ENCODE data around the gene MCUR1.
"Not testable (repeated sequence)": the region's sequence is repeated elsewhere in the genome, so short reads cannot be mapped to it uniquely, and the experiment has no call there.

MCUR1 gene

DNA sequence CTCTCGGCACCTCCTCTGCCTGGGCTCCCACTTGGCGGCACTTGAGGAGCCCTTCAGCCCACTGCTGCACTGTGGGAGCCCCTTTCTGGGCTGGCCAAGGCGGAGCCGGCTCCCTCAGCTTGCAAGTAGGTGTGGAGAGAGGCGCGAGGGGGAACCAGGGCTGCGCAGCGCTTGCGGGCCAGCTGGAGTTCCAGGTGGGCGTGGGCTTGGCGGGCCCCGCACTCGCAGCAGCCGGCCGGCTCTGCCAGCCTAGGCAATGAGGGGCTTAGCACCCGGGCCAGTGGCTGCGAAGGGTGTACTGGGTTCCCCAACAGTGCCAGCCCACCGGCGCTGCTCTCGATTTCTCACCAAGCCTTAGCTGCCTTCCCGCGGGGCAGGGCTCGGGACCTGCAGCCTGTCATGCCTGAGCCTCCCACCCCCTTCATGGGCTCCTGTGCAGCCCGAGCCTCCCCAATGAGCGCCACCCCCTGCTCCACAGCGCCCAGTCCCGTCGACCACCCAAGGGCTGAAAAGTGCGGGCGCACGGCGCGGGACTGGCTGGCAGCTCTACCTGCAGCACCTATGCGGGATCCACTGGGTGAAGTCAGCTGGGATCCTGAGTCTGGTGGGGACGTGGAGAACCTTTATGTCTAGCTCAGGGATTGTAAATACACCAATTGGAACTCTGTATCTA lies 41.9 kb downstream of the MCUR1 start:
- DNase-seq = not testable (repeated sequence)

DNA sequence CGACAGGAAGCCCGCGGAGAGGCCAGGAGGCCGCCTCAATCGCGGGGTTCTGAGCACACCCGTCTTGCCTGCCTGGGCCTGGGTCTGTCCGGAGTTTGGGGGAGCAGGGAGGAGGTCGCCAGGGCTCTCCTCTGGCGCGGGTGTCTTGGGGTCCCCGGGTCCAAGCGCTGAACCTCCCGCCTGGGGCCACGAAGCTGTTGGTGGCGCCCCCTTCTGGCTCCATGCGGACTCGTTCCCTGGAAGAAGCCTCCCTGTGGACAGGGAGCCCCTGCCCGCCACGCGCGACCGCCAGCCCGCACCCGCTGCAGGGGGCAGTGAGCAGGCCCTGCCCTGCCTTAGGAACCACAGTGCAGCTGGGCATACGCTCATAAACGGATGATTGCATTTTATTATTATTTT lies 44.7 kb downstream of the MCUR1 start:
- DNase-seq = no peak

DNA sequence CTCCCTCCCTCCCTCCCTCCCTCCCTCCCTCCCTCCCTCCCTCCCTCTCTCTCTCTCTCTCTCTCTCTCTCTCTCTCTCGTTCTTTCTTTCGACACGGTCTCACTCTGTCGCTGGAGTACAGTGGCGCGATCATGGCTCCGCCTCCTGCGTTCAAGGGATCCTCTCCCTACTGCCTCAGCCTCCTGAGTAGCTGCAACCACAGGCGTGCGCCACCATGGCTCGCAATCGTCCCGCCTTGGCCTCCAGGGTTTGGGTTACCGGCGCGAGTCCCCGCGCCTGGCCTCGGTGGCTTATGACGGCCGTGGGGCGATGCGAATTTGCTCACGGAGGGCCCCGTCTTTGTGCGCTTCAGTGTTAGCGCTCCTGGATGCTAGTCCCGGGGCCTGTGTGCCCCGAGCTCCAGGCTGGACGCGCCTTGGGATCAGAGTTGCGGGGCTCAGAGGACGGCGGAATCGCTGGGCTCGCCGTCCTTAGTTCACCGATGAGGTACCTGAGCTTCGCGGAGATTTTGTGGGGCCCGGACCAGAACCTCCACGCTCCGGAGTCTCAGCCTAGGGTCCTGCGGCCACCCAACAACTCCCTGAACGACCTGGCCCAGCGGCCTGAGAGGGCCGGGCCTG lies 45.2 kb downstream of the MCUR1 start:
- no peak for DNase-seq

DNA sequence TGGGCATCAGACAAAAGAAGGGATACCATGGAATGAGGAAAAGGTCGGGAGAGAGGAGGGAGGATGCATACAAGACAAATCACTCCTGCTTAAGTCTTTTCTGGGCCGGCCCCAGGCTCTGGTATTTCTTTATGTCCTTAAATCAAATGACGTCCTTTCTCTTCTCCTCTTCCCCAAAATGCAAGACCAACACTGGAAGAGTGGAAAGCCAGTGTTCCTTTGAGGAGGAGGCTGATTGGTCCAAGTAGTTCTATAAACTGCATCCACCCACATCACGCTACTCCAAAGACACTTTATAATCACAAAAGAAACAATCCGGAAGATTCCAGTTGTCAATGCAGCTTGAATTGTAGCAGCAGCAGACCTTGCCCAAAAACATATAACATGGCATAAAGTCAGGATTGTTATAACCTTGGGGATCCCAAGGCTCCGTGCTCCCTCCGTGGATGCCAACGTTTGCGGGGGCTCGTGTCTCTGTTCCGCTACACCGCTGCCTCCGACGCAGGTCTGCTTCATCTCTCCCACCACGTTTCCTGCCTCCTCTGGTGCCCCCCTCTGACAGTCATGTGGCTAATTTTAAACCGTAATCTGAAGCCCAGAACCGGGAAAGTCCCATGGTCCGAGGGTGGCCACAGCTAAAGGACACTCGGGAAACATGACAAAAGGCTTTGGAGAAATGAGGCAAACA lies 47.1 kb downstream of the MCUR1 start:
- DNase-seq = peak; percentile 1 to 24

DNA sequence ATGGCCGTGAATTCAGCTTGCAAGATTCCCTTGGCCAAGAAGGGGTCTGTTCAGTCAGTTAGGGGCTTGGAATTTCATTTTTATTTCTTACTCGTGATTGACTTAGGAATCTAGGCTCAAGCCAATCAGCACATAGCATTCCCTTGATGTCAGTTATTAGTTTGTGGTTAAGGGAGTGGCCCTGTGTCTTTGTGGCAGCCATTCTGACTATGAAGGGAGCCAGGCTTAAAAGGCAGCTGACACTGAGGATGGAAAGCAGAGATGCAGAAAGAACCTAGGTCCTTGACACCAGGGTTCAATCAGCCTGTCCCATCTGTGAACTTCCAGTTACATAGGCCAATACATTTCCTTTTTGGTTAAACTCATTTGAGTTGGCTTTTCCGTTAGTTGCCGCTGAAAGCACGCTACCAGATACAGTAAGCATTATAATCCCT lies 48.1 kb downstream of the MCUR1 start:
- peak; percentile 11 to 66 for DNase-seq

DNA sequence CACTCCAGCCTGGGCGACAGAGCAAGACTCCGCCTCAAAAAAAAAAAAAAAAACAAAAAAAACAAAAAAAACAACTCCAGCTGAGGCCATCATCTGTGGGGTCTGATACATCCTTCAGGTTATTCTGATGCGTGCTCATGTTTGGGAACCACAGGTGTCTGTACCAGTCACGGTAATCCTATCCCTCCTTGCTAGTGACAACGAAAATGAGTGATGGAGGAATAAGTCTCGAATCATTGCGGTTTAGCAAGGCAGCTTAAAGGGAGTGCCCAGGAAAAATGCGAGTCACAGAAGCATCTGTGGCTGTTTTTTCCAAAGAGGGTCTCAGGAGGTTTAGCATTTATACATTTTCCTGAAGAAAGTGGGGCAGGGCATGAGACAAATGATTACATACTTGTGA lies 48.8 kb downstream of the MCUR1 start:
- peak in 1 of 2 experiments; percentile 53 for DNase-seq

DNA sequence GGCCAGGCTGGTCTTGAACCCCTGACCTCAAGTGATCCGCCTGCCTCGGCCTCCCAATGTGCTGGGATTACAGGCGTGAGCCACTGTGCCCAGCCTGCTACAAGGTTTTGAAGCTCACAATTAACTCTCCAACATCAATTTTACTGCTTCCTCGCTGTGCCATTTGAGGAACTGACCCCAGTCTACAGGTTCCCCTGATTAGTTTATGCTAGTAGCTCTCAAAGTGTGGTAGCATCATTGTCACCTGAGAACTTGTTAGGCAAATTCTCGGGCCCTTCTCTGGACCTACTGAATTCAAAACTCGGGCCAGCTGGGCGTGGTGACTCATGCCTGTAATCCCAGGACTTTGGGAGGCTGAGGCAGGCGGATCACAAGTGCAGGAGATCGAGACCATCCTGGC lies 49.4 kb downstream of the MCUR1 start:
- DNase-seq = no peak

DNA sequence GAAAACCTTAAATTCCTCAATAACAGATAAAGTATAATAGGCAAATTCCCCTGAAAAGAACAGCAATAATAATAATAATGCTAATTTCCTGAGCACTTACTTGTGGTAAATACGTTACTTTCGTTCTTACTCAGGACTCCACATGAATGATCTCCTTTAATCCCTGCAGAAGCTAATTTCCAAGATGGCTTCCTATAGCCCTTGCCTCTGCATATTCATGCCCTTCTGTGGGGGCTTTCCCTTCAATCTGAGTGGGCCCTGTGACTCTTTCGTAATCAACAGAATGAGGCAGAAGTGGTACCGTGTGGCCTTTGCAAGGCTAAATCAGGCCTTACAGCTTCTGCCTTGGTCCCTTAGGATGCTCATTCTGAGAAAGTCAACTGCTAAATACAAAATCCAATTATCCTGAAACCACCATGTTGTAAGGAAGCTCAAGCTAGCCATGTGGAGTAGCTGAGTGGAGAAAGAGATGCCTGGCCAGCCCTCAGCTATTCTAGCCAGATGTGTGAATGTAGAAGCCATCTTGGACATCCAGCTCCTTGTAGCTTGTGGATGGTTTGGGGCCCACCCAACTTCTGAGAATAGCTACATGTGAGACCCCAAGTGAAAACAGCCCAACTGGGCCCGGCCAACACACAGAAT lies 50.5 kb downstream of the MCUR1 start:
- no peak for DNase-seq

- DNase-seq = no peak
Measured at GRCh38 chr6:13762611-13763441, 51.5 kb downstream of the MCUR1 start.

- no peak for DNase-seq
Measured at GRCh38 chr6:13761361-13762036, 52.9 kb downstream of the MCUR1 start.

DNA sequence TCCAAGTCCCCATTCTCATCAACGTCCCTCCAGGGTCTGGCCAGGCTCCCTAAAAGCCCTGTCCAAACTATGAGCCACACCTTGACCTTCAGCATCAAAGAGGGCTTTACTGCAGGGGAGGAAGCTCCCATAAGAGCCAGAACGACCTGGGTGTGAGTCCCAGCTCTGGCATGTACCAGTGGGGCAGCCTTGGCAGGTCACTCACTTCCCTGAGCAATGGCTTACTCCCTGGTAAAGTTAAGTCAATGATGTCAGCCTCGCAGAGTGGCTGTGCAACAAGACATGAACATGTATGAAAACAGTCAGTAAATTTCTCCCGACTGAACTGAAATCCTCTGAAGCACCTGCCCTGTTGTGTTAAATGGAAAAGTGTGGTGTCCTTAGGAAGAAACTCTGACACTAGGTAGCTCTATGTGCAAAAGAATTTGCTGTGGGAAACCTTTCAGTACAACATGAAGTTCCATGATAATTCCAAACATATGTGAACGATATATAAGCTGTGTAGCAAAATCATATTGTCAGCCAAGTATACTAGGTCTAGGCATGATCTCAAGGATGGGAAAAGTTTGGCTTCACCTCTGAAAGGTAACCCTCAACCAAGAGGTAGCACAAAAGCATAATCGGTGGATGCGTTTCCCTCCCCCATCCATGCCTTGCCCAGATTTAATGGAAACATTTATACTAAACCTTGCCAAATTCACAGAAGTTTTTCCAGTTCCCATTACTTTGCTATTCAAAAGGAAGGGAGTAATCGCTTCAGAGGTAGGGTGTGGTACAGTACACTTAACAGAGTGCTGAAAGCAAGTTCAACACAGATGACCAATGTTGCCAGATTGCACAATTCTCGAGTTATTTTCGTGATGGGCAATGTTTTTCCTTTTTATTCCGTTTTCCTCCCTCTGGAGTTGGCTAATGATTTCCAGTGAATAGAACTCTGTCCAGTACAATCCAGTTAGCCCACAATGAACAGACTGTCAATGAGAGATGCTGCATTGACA lies 53.8 kb downstream of the MCUR1 start:
- no peak for DNase-seq

DNA sequence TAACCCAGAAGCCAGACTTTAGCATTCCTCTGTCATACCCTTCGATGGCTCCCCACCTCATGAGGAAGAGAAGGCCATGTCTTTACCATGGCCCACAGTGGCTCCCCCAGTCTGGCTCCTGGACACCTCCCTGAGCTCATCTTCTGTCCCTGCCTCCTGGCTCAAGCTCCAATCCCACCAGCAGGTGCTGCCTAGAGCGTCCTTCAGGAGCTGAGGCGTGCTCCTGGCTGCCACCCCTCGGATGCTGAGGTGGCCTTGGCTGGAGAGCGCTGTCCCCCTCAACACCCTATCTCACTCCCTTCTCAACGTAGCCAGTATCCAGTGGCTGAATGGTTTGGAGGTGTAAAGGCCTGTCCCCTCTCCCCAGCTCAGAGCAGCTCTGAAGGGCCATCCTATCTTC lies 55.3 kb downstream of the MCUR1 start:
- no peak for DNase-seq

DNA sequence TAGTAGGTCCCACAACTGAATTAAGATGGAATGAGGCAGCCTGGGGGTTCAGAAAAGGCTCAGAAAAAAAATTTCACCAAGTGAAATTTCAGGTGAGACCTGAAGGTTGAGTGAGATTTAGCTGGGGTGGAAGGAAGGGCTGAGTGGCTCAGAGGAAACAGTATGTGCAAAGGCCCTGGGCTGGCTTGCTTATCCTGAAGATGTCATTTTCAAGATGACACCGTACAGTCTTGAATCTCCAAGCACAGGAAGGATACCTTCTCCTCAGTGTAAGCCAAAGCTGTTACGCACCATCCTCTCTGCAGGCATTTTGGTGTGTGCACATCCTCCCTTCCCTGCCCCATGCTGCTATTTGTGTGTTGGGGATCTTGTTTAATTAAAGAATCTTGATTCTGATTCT lies 59.7 kb downstream of the MCUR1 start:
- no peak for DNase-seq

DNA sequence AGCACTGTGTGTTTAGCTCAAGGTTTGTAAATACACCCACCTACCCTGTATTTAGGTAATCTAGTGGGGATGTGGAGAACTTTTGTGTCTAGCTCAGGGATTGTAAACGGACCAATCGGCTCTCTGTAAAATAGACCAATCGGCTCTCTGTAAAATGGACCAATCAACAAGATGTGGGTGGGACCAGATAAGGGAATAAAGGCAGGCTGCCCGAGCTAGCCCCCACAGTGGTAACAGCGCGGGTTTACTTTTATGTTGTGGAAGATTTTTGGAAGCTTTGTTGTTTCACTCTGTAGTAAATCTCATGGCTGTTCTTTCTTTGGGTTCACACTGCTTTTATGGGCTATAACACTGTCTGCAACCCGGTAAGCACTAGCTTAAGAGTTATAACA lies 70.6 kb downstream of the MCUR1 start:
- no peak for DNase-seq

DNA sequence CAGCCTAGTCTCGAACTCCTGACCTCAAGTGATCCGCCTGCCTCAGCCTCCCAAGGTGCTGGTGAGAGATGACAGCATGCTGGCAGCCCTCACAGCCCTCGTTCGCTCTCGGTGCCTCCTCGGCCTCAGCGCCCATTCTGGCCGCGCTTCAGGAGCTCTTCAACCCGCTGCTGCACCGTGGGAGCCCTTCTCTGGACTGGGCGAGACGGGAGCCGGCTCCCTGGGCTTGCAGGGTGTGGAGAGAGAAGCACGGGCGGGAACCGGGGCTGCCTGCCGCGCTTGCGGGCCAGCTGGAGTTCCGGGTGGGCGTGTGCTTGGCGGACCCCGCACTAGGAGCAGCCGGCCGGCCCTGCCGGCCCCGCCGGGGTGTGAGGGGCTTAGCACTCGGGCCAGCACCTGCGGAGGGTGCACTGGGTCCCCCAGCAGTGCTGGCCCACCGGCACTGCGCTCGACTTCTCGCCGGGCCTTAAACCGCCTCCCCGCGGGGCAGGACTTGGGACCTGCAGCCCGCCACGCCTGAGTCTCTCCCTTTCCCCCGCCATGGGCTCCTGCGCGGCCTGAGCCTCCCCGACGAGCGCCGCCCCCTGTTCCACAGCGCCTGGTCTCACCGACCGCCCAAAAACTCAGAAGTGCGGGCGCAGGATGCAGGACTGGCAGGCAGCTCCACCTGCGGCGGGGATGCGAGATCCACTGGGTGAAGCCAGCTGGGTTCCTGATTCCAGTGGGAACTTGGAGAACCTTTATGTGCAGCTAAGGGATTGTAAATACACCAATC lies 71.2 kb downstream of the MCUR1 start:
- DNase-seq = no peak

- DNase-seq = no peak
Measured at GRCh38 chr6:13741365-13741764, 73.0 kb downstream of the MCUR1 start.
